NT2/D1 (cell line): ENCODE data around the gene PRAMEF33.
"Not testable (repeated sequence)": the region's sequence is repeated elsewhere in the genome, so short reads cannot be mapped to it uniquely, and the experiment has no call there.

Experiments
- SUZ12 ChIP-seq: IDR thresholded peaks from 2 replicates; pipeline ENCODE4 v1.6.1; 2011; ENCODE audit not compliant: insufficient read length, insufficient read depth; ENCODE audit errors: extremely low read depth
- YY1 ChIP-seq: IDR thresholded peaks from 2 replicates; pipeline ENCODE4 v1.6.1; 2011; ENCODE audit not compliant: insufficient read length, insufficient read depth

GRCh38 chr1:13303239-13303638 is at the start of gene PRAMEF33:
- not testable (repeated sequence) for TF ChIP-seq YY1, SUZ12
